Measurements from ENCODE around the gene TMEM255B.

The TMEM255B gene

GRCh38 chr13:113805431-113806103 lies 46.5 kb downstream of the TMEM255B start:
- Histone ChIP-seq H3K27me3 (ENCODE audit: control insufficient read depth, insufficient read depth, low read length) (no peaks in the 10 kb centered on the region), H3K4me3 (ENCODE audit: low read length) (no peak overlapping the region), H3K36me3 (ENCODE audit: control insufficient read depth, insufficient read depth, low read length) (no peaks in the 10 kb centered on the region), H3K27ac (ENCODE audit: low read length) (no peak overlapping the region), H3K9me3 (ENCODE audit: control insufficient read depth, insufficient read depth, low read length) (peaks cover 1% of the 10 kb centered on the region; the same call in 1 of the 2 replicates), H3K4me1 (ENCODE audit: control insufficient read depth, insufficient read depth, low read length) (no peaks in the 10 kb centered on the region)
- no CpG with 5 or more reads among the region's 27 CpGs for WGBS (ENCODE audit: insufficient coverage, insufficient read length)
- DNase-seq (ENCODE audit: low read depth, low spot score), result no peak

- no peaks in the 10 kb centered on the region for H3K4me1 ChIP-seq (ENCODE audit: control insufficient read depth, insufficient read depth, low read length)
- H3K4me3 ChIP-seq (ENCODE audit: low read length), result no peak overlapping the region
- no peak overlapping the region for H3K27ac ChIP-seq (ENCODE audit: low read length)
- H3K27me3 ChIP-seq (ENCODE audit: control insufficient read depth, insufficient read depth, low read length), result no peaks in the 10 kb centered on the region
- H3K9me3 ChIP-seq (ENCODE audit: control insufficient read depth, insufficient read depth, low read length), result peaks cover 1% of the 10 kb centered on the region; the same call in 1 of the 2 replicates
- no peaks in the 10 kb centered on the region for H3K36me3 ChIP-seq (ENCODE audit: control insufficient read depth, insufficient read depth, low read length)
- no peak for DNase-seq (ENCODE audit: low read depth, low spot score)
- WGBS (ENCODE audit: insufficient coverage, insufficient read length), result no CpG with 5 or more reads among the region's 11 CpGs
These were observed 47.1 kb downstream of the TMEM255B start for GRCh38 chr13:113806104-113806471.

GRCh38 chr13:113806526-113806925 lies 47.5 kb downstream of the TMEM255B start:
- Histone ChIP-seq H3K9me3 (ENCODE audit: control insufficient read depth, insufficient read depth, low read length) (peaks cover 1% of the 10 kb centered on the region; the same call in 1 of the 2 replicates), H3K36me3 (ENCODE audit: control insufficient read depth, insufficient read depth, low read length) (no peaks in the 10 kb centered on the region), H3K4me3 (ENCODE audit: low read length) (no peak overlapping the region), H3K4me1 (ENCODE audit: control insufficient read depth, insufficient read depth, low read length) (no peaks in the 10 kb centered on the region), H3K27ac (ENCODE audit: low read length) (no peak overlapping the region), H3K27me3 (ENCODE audit: control insufficient read depth, insufficient read depth, low read length) (no peaks in the 10 kb centered on the region)
- WGBS (ENCODE audit: insufficient coverage, insufficient read length), result no CpG with 5 or more reads among the region's 13 CpGs
- DNase-seq (ENCODE audit: low read depth, low spot score), result no peak

- Histone ChIP-seq H3K4me3 (ENCODE audit: low read length) (no peak overlapping the region), H3K4me1 (ENCODE audit: control insufficient read depth, insufficient read depth, low read length) (no peaks in the 10 kb centered on the region), H3K27ac (ENCODE audit: low read length) (no peak overlapping the region), H3K27me3 (ENCODE audit: control insufficient read depth, insufficient read depth, low read length) (no peaks in the 10 kb centered on the region), H3K36me3 (ENCODE audit: control insufficient read depth, insufficient read depth, low read length) (no peaks in the 10 kb centered on the region), H3K9me3 (ENCODE audit: control insufficient read depth, insufficient read depth, low read length) (peaks cover 1% of the 10 kb centered on the region; the same call in 1 of the 2 replicates)
- DNase-seq (ENCODE audit: low read depth, low spot score), result no peak
- no CpG with 5 or more reads among the region's 12 CpGs for WGBS (ENCODE audit: insufficient coverage, insufficient read length)
These were observed 49.2 kb downstream of the TMEM255B start for GRCh38 chr13:113808058-113808834.

GRCh38 chr13:113809934-113810333 lies 50.9 kb downstream of the TMEM255B start:
- Histone ChIP-seq H3K36me3 (ENCODE audit: control insufficient read depth, insufficient read depth, low read length) (no peaks in the 10 kb centered on the region), H3K4me1 (ENCODE audit: control insufficient read depth, insufficient read depth, low read length) (no peaks in the 10 kb centered on the region), H3K27me3 (ENCODE audit: control insufficient read depth, insufficient read depth, low read length) (no peaks in the 10 kb centered on the region), H3K27ac (ENCODE audit: low read length) (no peak overlapping the region), H3K4me3 (ENCODE audit: low read length) (no peak overlapping the region), H3K9me3 (ENCODE audit: control insufficient read depth, insufficient read depth, low read length) (peaks cover 1% of the 10 kb centered on the region; the same call in 1 of the 2 replicates)
- no CpG with 5 or more reads among the region's 2 CpGs for WGBS (ENCODE audit: insufficient coverage, insufficient read length)
- no peak for DNase-seq (ENCODE audit: low read depth, low spot score)

- no peaks in the 10 kb centered on the region for H3K27me3 ChIP-seq (ENCODE audit: control insufficient read depth, insufficient read depth, low read length)
- WGBS (ENCODE audit: insufficient coverage, insufficient read length), result no CpG with 5 or more reads among the region's 14 CpGs
- H3K36me3 ChIP-seq (ENCODE audit: control insufficient read depth, insufficient read depth, low read length), result no peaks in the 10 kb centered on the region
- H3K4me1 ChIP-seq (ENCODE audit: control insufficient read depth, insufficient read depth, low read length), result no peaks in the 10 kb centered on the region
- H3K4me3 ChIP-seq (ENCODE audit: low read length), result no peak overlapping the region
- H3K9me3 ChIP-seq (ENCODE audit: control insufficient read depth, insufficient read depth, low read length), result peaks cover 1% of the 10 kb centered on the region; the same call in 1 of the 2 replicates
- no peak for DNase-seq (ENCODE audit: low read depth, low spot score)
- no peak overlapping the region for H3K27ac ChIP-seq (ENCODE audit: low read length)
These were observed 51.6 kb downstream of the TMEM255B start for GRCh38 chr13:113810640-113811039.

GRCh38 chr13:113811081-113811928 lies 52.3 kb downstream of the TMEM255B start:
- Histone ChIP-seq H3K4me1 (ENCODE audit: control insufficient read depth, insufficient read depth, low read length) (no peaks in the 10 kb centered on the region), H3K36me3 (ENCODE audit: control insufficient read depth, insufficient read depth, low read length) (no peaks in the 10 kb centered on the region), H3K27me3 (ENCODE audit: control insufficient read depth, insufficient read depth, low read length) (no peaks in the 10 kb centered on the region), H3K9me3 (ENCODE audit: control insufficient read depth, insufficient read depth, low read length) (peaks cover 1% of the 10 kb centered on the region; the same call in 1 of the 2 replicates), H3K27ac (ENCODE audit: low read length) (no peak overlapping the region), H3K4me3 (ENCODE audit: low read length) (no peak overlapping the region)
- DNase-seq (ENCODE audit: low read depth, low spot score), result no peak
- WGBS (ENCODE audit: insufficient coverage, insufficient read length), result no CpG with 5 or more reads among the region's 30 CpGs

- peaks cover 1% of the 10 kb centered on the region; the same call in 1 of the 2 replicates for H3K9me3 ChIP-seq (ENCODE audit: control insufficient read depth, insufficient read depth, low read length)
- no peak overlapping the region for H3K27ac ChIP-seq (ENCODE audit: low read length)
- no CpG with 5 or more reads among the region's 51 CpGs for WGBS (ENCODE audit: insufficient coverage, insufficient read length)
- no peak overlapping the region for H3K4me3 ChIP-seq (ENCODE audit: low read length)
- H3K36me3 ChIP-seq (ENCODE audit: control insufficient read depth, insufficient read depth, low read length), result no peaks in the 10 kb centered on the region
- no peaks in the 10 kb centered on the region for H3K27me3 ChIP-seq (ENCODE audit: control insufficient read depth, insufficient read depth, low read length)
- no peak for DNase-seq (ENCODE audit: low read depth, low spot score)
- H3K4me1 ChIP-seq (ENCODE audit: control insufficient read depth, insufficient read depth, low read length), result no peaks in the 10 kb centered on the region
These were observed 53.4 kb downstream of the TMEM255B start for GRCh38 chr13:113812178-113813040.

GRCh38 chr13:113813070-113813748 lies 54.2 kb downstream of the TMEM255B start:
- no peak for DNase-seq (ENCODE audit: low read depth, low spot score)
- WGBS (ENCODE audit: insufficient coverage, insufficient read length), result no CpG with 5 or more reads among the region's 30 CpGs
- Histone ChIP-seq H3K36me3 (ENCODE audit: control insufficient read depth, insufficient read depth, low read length) (no peaks in the 10 kb centered on the region), H3K27me3 (ENCODE audit: control insufficient read depth, insufficient read depth, low read length) (no peaks in the 10 kb centered on the region), H3K9me3 (ENCODE audit: control insufficient read depth, insufficient read depth, low read length) (peaks cover 1% of the 10 kb centered on the region; the same call in 1 of the 2 replicates), H3K27ac (ENCODE audit: low read length) (no peak overlapping the region), H3K4me1 (ENCODE audit: control insufficient read depth, insufficient read depth, low read length) (no peaks in the 10 kb centered on the region), H3K4me3 (ENCODE audit: low read length) (no peak overlapping the region)
